Activated CD8-positive, alpha-beta memory T cell treated with anti-CD3 and anti-CD28 coated beads for 24 hours (primary cell): ENCODE results near the gene ARID3A.

Source experiments
- DNase-seq: peaks from one replicate; pipeline ENCODE4 v3.0.0-alpha.2; 2020

Gene ARID3A

GRCh38 chr19:963486-963951 lies 37.7 kb downstream of the ARID3A start:
- DNase-seq: no peak

- DNase-seq: no peak
These were observed 38.3 kb downstream of the ARID3A start for GRCh38 chr19:964116-964520.

- DNase-seq: no peak
These were observed 39.2 kb downstream of the ARID3A start for GRCh38 chr19:964761-965694.

- no peak for DNase-seq
These were observed 40.8 kb downstream of the ARID3A start for GRCh38 chr19:966485-967088.

- DNase-seq: no peak
These were observed 44.9 kb downstream of the ARID3A start for GRCh38 chr19:970695-971094.

GRCh38 chr19:971795-972194 lies 46.0 kb downstream of the ARID3A start:
- no peak for DNase-seq

- no peak for DNase-seq
These were observed 46.4 kb downstream of the ARID3A start for GRCh38 chr19:972281-972680.

GRCh38 chr19:973726-974563 lies 48.1 kb downstream of the ARID3A start:
- no peak for DNase-seq

- DNase-seq: no peak
These were observed 48.9 kb downstream of the ARID3A start for GRCh38 chr19:974564-975257.

- no peak for DNase-seq
These were observed 50.6 kb downstream of the ARID3A start for GRCh38 chr19:976476-976875.

- DNase-seq: no peak
These were observed 51.2 kb downstream of the ARID3A start for GRCh38 chr19:977058-977464.

GRCh38 chr19:979318-979741 lies 53.5 kb downstream of the ARID3A start:
- DNase-seq: no peak

GRCh38 chr19:980133-980998 lies 54.5 kb downstream of the ARID3A start:
- DNase-seq: no peak

- DNase-seq: peak; percentile 93
These were observed 56.8 kb downstream of the ARID3A start for GRCh38 chr19:982567-983170.

GRCh38 chr19:984165-984967 lies 58.5 kb downstream of the ARID3A start, which contains the start of gene WDR18:
Gene WDR18 (plus strand): TSS chr19:984345. CDS start chr19:984354, 9 bp downstream.
- DNase-seq: peak; percentile 96

GRCh38 chr19:986083-986482 lies 60.2 kb downstream of the ARID3A start:
- no peak for DNase-seq

GRCh38 chr19:988081-988480 lies 62.2 kb downstream of the ARID3A start:
- no peak for DNase-seq

GRCh38 chr19:988510-988909 lies 62.7 kb downstream of the ARID3A start:
- no peak for DNase-seq

- DNase-seq: no peak
These were observed 63.7 kb downstream of the ARID3A start for GRCh38 chr19:989381-990081.
